ENCODE measurements around the gene YRDC. TPM values are rescaled to one million over a fixed set of nuclear protein-coding genes. Genes with fewer than 3 reads are reported as not detected.

YRDC gene
- total RNA-seq, 1 donor from 2014 or later = 28.1 TPM

- Mint-ChIP-seq H3K27ac (ENCODE audit: unreplicated experiment) (no peak overlapping the region), H3K36me3 (ENCODE audit: low read depth, unreplicated experiment) (peaks cover 6% of the 10 kb centered on the region), H3K4me3 (ENCODE audit: unreplicated experiment) (no peak overlapping the region), H3K27me3 (ENCODE audit: low read depth, unreplicated experiment) (no peaks in the 10 kb centered on the region), H3K9me3 (ENCODE audit: unreplicated experiment) (no peaks in the 10 kb centered on the region), H3K4me1 (ENCODE audit: low read depth, unreplicated experiment) (peaks cover 6% of the 10 kb centered on the region)
- DNase-seq (ENCODE audit: low read depth) (no peak), FAIRE-seq (no peak)
- Histone ChIP-seq H4K20me1 (ENCODE audit: insufficient read depth, low read length) (peaks cover 81% of the 10 kb centered on the region), H3K4me3 (ENCODE audit: insufficient read depth, low read depth, low read length) (no peak overlapping the region), H3K4me2 (ENCODE audit: low read length) (no peak overlapping the region), H2AFZ (ENCODE audit: low read depth, low read length) (no peak overlapping the region), H3K9ac (ENCODE audit: low read length) (no peak overlapping the region), H3K9me3 (ENCODE audit: insufficient read depth, low read depth, low read length) (no peaks in the 10 kb centered on the region), H3K4me1 (ENCODE audit: insufficient read depth, low read length) (no peaks in the 10 kb centered on the region), H3K79me2 (ENCODE audit: insufficient read depth, low read length) (peaks cover 82% of the 10 kb centered on the region), H3K27ac (ENCODE audit: low read depth, low read length) (no peak overlapping the region), H3K27me3 (ENCODE audit: insufficient read depth, low read length) (no peaks in the 10 kb centered on the region), H3K36me3 (ENCODE audit: insufficient read depth, low read length) (peaks cover 5% of the 10 kb centered on the region)
- TF ChIP-seq EZH2 (IDR thresholded peaks at IDR 0.05; ENCODE audit: insufficient read depth, low read length) = no peak
- TF ChIP-seq, protein P1, sequence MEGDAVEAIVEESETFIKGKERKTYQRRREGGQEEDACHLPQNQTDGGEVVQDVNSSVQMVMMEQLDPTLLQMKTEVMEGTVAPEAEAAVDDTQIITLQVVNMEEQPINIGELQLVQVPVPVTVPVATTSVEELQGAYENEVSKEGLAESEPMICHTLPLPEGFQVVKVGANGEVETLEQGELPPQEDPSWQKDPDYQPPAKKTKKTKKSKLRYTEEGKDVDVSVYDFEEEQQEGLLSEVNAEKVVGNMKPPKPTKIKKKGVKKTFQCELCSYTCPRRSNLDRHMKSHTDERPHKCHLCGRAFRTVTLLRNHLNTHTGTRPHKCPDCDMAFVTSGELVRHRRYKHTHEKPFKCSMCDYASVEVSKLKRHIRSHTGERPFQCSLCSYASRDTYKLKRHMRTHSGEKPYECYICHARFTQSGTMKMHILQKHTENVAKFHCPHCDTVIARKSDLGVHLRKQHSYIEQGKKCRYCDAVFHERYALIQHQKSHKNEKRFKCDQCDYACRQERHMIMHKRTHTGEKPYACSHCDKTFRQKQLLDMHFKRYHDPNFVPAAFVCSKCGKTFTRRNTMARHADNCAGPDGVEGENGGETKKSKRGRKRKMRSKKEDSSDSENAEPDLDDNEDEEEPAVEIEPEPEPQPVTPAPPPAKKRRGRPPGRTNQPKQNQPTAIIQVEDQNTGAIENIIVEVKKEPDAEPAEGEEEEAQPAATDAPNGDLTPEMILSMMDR (IDR thresholded peaks at IDR 0.05; ENCODE audit: insufficient read depth, low read depth, low read length) = no peak
Measured at GRCh38 chr1:37845786-37846185, 37.8 kb upstream of the YRDC start.

DNA sequence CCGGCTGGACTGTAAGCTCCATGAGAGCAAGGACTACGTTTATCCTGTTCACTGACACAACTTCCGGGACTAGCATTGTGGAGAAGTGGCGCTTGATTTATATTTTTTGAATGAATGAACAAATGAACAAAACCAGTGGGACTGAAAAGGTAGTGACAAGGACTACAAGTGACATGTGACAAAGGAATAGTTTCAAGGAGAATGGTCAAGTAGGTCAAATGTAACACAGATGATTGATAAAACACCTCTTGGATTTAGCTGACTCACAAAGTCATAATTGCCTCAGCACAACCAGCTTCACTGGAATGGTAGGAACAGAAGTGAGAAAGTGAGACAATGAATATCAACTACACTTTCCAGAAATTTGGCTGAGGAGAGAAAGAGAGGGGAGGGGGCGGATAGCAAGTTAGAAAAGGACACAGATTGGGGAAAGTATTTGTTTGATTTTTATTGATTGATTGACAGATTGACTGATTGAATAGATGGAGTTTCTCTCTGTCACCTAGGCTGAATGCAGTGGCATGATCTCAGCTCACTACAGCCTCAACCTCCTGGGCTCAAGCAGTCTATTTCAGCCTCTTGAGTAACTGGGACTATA lies 37.1 kb upstream of the YRDC start:
- H3K27ac Mint-ChIP-seq (ENCODE audit: unreplicated experiment) = no peak overlapping the region
- H3K27ac ChIP-seq (ENCODE audit: low read depth, low read length) = no peak overlapping the region
- no peak overlapping the region for H3K4me2 ChIP-seq (ENCODE audit: low read length)
- peaks cover 6% of the 10 kb centered on the region for H3K36me3 Mint-ChIP-seq (ENCODE audit: low read depth, unreplicated experiment)
- H3K4me1 Mint-ChIP-seq (ENCODE audit: low read depth, unreplicated experiment) = peaks cover 6% of the 10 kb centered on the region
- no peaks in the 10 kb centered on the region for H3K4me1 ChIP-seq (ENCODE audit: insufficient read depth, low read length)
- H3K9ac ChIP-seq (ENCODE audit: low read length) = no peak overlapping the region
- no peak for TF ChIP-seq EZH2 (IDR thresholded peaks at IDR 0.05; ENCODE audit: insufficient read depth, low read length)
- TF ChIP-seq, protein P1 (IDR thresholded peaks at IDR 0.05; ENCODE audit: insufficient read depth, low read depth, low read length) = no peak
- no peaks in the 10 kb centered on the region for H3K9me3 ChIP-seq (ENCODE audit: insufficient read depth, low read depth, low read length)
- H3K79me2 ChIP-seq (ENCODE audit: insufficient read depth, low read length) = peaks cover 77% of the 10 kb centered on the region
- no peak for DNase-seq (ENCODE audit: low read depth)
- peaks cover 77% of the 10 kb centered on the region for H4K20me1 ChIP-seq (ENCODE audit: insufficient read depth, low read length)
- H3K36me3 ChIP-seq (ENCODE audit: insufficient read depth, low read length) = peaks cover 5% of the 10 kb centered on the region
- no peak for FAIRE-seq
- no peaks in the 10 kb centered on the region for H3K27me3 ChIP-seq (ENCODE audit: insufficient read depth, low read length)
- H3K9me3 Mint-ChIP-seq (ENCODE audit: unreplicated experiment) = no peaks in the 10 kb centered on the region
- no peaks in the 10 kb centered on the region for H3K27me3 Mint-ChIP-seq (ENCODE audit: low read depth, unreplicated experiment)
- no peak overlapping the region for H2AFZ ChIP-seq (ENCODE audit: low read depth, low read length)
- H3K4me3 ChIP-seq (ENCODE audit: insufficient read depth, low read depth, low read length) = no peak overlapping the region
- H3K4me3 Mint-ChIP-seq (ENCODE audit: unreplicated experiment) = no peak overlapping the region

GRCh38 chr1:37844536-37844935 lies 36.5 kb upstream of the YRDC start:
- Histone ChIP-seq H3K27ac (ENCODE audit: low read depth, low read length) (no peak overlapping the region), H2AFZ (ENCODE audit: low read depth, low read length) (no peak overlapping the region), H3K4me3 (ENCODE audit: insufficient read depth, low read depth, low read length) (no peak overlapping the region), H3K9ac (ENCODE audit: low read length) (no peak overlapping the region), H3K36me3 (ENCODE audit: insufficient read depth, low read length) (peaks cover 3% of the 10 kb centered on the region), H3K4me1 (ENCODE audit: insufficient read depth, low read length) (no peaks in the 10 kb centered on the region), H3K79me2 (ENCODE audit: insufficient read depth, low read length) (peaks cover 71% of the 10 kb centered on the region), H3K9me3 (ENCODE audit: insufficient read depth, low read depth, low read length) (no peaks in the 10 kb centered on the region), H3K4me2 (ENCODE audit: low read length) (no peak overlapping the region), H3K27me3 (ENCODE audit: insufficient read depth, low read length) (no peaks in the 10 kb centered on the region), H4K20me1 (ENCODE audit: insufficient read depth, low read length) (peaks cover 75% of the 10 kb centered on the region)
- peaks cover 5% of the 10 kb centered on the region for H3K36me3 Mint-ChIP-seq (ENCODE audit: low read depth, unreplicated experiment)
- TF ChIP-seq, protein P1 (IDR thresholded peaks at IDR 0.05; ENCODE audit: insufficient read depth, low read depth, low read length) = no peak
- no peak for TF ChIP-seq EZH2 (IDR thresholded peaks at IDR 0.05; ENCODE audit: insufficient read depth, low read length)
- DNase-seq (ENCODE audit: low read depth) = no peak
- no peak overlapping the region for H3K27ac Mint-ChIP-seq (ENCODE audit: unreplicated experiment)
- FAIRE-seq = no peak
- no peak overlapping the region for H3K4me3 Mint-ChIP-seq (ENCODE audit: unreplicated experiment)
- peaks cover 6% of the 10 kb centered on the region for H3K4me1 Mint-ChIP-seq (ENCODE audit: low read depth, unreplicated experiment)
- no peaks in the 10 kb centered on the region for H3K27me3 Mint-ChIP-seq (ENCODE audit: low read depth, unreplicated experiment)
- H3K9me3 Mint-ChIP-seq (ENCODE audit: unreplicated experiment) = no peaks in the 10 kb centered on the region

All from astrocyte (in vitro differentiated cells and primary cell).